SH-SY5Y (cell line): ENCODE measurements around the gene CCDC158.

Experiments used
- GATA2 ChIP-seq: IDR thresholded peaks from 2 replicates; pipeline ENCODE4 v1.6.1; 2011; ENCODE audit warnings: mild to moderate bottlenecking, low read depth, low read length
- GATA3 ChIP-seq: IDR thresholded peaks from 2 replicates; pipeline ENCODE4 v1.6.1; 2011; ENCODE audit warnings: low read depth, mild to moderate bottlenecking, low read length, moderate library complexity

DNA sequence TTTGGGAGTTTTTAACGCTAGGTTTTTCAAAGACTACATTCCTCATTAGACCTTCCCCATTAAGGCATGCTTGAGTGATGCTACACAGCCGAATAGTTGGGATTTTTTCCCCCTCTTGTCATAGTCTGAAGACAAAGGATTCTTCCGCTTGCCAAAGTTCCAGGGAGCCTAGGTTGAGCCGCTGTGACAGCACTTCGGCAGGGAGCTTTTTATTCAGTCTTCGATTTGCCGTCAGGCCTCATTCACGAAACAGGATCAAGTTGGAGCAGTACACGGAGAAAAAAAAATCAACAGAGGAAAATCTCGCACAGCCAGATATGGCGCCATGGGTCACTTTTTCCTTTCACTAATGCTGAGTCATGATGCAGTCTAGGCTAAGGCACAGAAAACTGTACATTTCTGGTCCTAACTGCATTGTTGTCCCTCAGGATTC is 38.4 kb upstream of the CCDC158 start:
- TF ChIP-seq GATA2 (no peak), GATA3 (no peak)
